Sigmoid colon (tissue), 7 donors: ENCODE data around the gene PDE11A. TPM values are rescaled to one million over a fixed set of nuclear protein-coding genes. Genes with fewer than 3 reads are reported as not detected.
"Not testable (repeated sequence)": the region's sequence is repeated elsewhere in the genome, so short reads cannot be mapped to it uniquely, and the experiment has no call there.

Source experiments
- DNase-seq: peaks from one replicate; pipeline ENCODE4 v3.0.0-alpha.2; 2019
- H3K27ac ChIP-seq, 4 donors: fragments of 200-600 bp; sonication (generic); one replicate each; pipeline ENCODE4 v1.5.1; 2016 to 2019; ENCODE audit warnings: mild to moderate bottlenecking in 1 of 4
- H3K27me3 ChIP-seq, 3 donors: fragments of 200-600 bp; sonication (generic); one replicate each; pipeline ENCODE4 v1.5.1; 2019; ENCODE audit warnings: mild to moderate bottlenecking in 1 of 3
- H3K36me3 ChIP-seq, 4 donors: fragments of 200-600 bp; sonication (generic); one replicate each; pipeline ENCODE4 v1.5.1; 2016 to 2019
- H3K4me1 ChIP-seq, 4 donors: fragments of 200-600 bp; sonication (generic); one replicate each; pipeline ENCODE4 v1.5.1; 2017 to 2019
- H3K4me3 ChIP-seq, 4 donors: fragments of 200-600 bp; sonication (generic); one replicate each; pipeline ENCODE4 v1.5.1; 2017 to 2019; ENCODE audit warnings: mild to moderate bottlenecking in 2 of 4, moderate library complexity in 1 of 4
- H3K9me3 ChIP-seq, 4 donors: fragments of 200-600 bp in 3 of 4; sonication (generic) in 3 of 4; one replicate each; pipeline versions ENCODE4 v1.5.1 to v1.6.1; 2013 to 2019
- CTCF ChIP-seq, 4 experiments: fragments of 450-650 bp in 3 of 4; fragments of 200-600 bp in 1 of 4; IDR thresholded peaks; one replicate each; pipeline ENCODE4 v1.5.1; 2016 to 2019; ENCODE audit warnings: antibody characterized with exemption in 4 of 4, mild to moderate bottlenecking in 3 of 4, moderate library complexity in 2 of 4
- EP300 ChIP-seq, 4 donors: sonication (generic); formaldehyde crosslinking; IDR thresholded peaks; one replicate each; pipeline ENCODE4 v1.6.1; 2017; ENCODE audit warnings: antibody characterized with exemption in 4 of 4
- POLR2A ChIP-seq, 2 donors: fragments of 450-650 bp; IDR thresholded peaks; one replicate each; pipeline ENCODE4 v1.6.1; 2016; ENCODE audit warnings: antibody characterized with exemption in 2 of 2, mild to moderate bottlenecking in 2 of 2, moderate library complexity in 2 of 2
- POLR2AphosphoS5 ChIP-seq, 4 donors: sonication (generic); formaldehyde crosslinking; IDR thresholded peaks; one replicate each; pipeline ENCODE4 v1.6.1; 2017; ENCODE audit warnings: antibody characterized with exemption in 4 of 4
- WGBS, 2 donors: extraction: QIAGEN DNeasy Blood & Tissue Kit; methylation state at CpG; one replicate each; pipeline ENCODE4 v1.1.7; 2013; 5-methylcytosine and 5-hydroxymethylcytosine counted together
- intact Hi-C: fragments of 100-400 bp; cut with DNase I; formaldehyde crosslinking; loops from one replicate; pipeline ENCODE4 v1.15.1; 2023
- polyA plus RNA-seq, 3 donors: library from polyadenylated mRNA; stranded (reverse); fragments of 200-250 nt; gene quantifications; one replicate each; pipeline ENCODE4 v1.2.3, GENCODE V29; 2013
- total RNA-seq, 4 donors: library from RNA; depleted of rRNA; stranded (reverse); fragments of >200 nt; gene quantifications; one replicate each; pipeline ENCODE4 v1.1.0, GENCODE V29; 2016
- donor health status: healthy with polysubstance abuse.
- donor health status: Bipolar disorder and iron deficiency.
- donor health status: healthy.

Gene PDE11A
- total and polyA plus RNA-seq, 7 donors = 0.57 to 16.8 (median 4.3) TPM; not detected in 2

GRCh38 chr2:178057179-178057680 lies 15.3 kb downstream of the PDE11A start:
- TF ChIP-seq POLR2A (IDR thresholded peaks at IDR 0.05) = no peak
- TF ChIP-seq EP300 (IDR thresholded peaks at IDR 0.05) = no peak
- no peak for TF ChIP-seq POLR2AphosphoS5 (IDR thresholded peaks at IDR 0.05)
- no peak for TF ChIP-seq CTCF (IDR thresholded peaks at IDR 0.05)
- H3K27me3 ChIP-seq = no peaks in the 10 kb centered on the region
- intact Hi-C loops = no loop called here
- no peaks in the 10 kb centered on the region for H3K9me3 ChIP-seq
- no peak overlapping the region for H3K4me3 ChIP-seq
- 52 to 68% methylated on average over 2 of the region's 2 CpGs for WGBS, 2 donors
- H3K27ac ChIP-seq = no peak overlapping the region
- no peaks in the 10 kb centered on the region for H3K36me3 ChIP-seq
- no peaks in the 10 kb centered on the region for H3K4me1 ChIP-seq
- no peak for DNase-seq

DNA sequence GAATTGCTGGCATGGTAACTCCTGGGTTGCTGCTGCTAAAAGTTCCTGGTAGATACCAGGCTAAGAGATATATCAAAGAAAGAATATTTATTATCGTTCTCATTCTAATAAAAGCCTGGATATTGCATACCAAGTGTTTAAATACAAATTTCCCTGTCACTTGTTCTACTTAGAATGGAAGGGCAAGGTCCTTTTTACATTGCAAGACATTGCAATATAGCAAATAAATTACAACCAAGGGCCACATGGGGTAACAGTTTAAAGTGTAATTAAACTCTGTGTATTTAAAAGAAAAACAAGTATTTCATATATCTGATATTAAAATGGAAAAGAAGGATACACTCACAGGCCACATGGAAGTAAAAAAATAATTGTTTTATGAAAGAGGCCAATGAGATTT lies 16.2 kb downstream of the PDE11A start:
- WGBS, 2 donors = 84 to 89% methylated on average over 1 of the region's 1 CpG
- DNase-seq = no peak
- Histone ChIP-seq H3K27ac (no peak overlapping the region), H3K4me3 (no peak overlapping the region), H3K9me3 (no peaks in the 10 kb centered on the region), H3K36me3 (no peaks in the 10 kb centered on the region), H3K4me1 (no peaks in the 10 kb centered on the region), H3K27me3 (no peaks in the 10 kb centered on the region)
- TF ChIP-seq POLR2AphosphoS5 (IDR thresholded peaks at IDR 0.05) (no peak), CTCF (IDR thresholded peaks at IDR 0.05) (no peak)
- intact Hi-C loops = no loop called here

GRCh38 chr2:178051257-178051656 lies 21.3 kb downstream of the PDE11A start:
- H3K4me3 ChIP-seq, intact Hi-C loops, H3K36me3 ChIP-seq, H3K9me3 ChIP-seq, H3K27ac ChIP-seq, H3K27me3 ChIP-seq, DNase-seq, H3K4me1 ChIP-seq: not testable (repeated sequence)
- WGBS, 2 donors = 92 to 98% methylated on average over 2 of the region's 2 CpGs

GRCh38 chr2:178047391-178047790 lies 25.2 kb downstream of the PDE11A start:
- intact Hi-C loops = no loop called here
- Histone ChIP-seq H3K36me3 (no peaks in the 10 kb centered on the region), H3K9me3 (no peaks in the 10 kb centered on the region), H3K4me3 (no peak overlapping the region), H3K27me3 (no peaks in the 10 kb centered on the region), H3K27ac (no peak overlapping the region), H3K4me1 (no peaks in the 10 kb centered on the region)
- no peak for TF ChIP-seq EP300 (IDR thresholded peaks at IDR 0.05)
- no peak for TF ChIP-seq POLR2A (IDR thresholded peaks at IDR 0.05)
- no peak for TF ChIP-seq CTCF (IDR thresholded peaks at IDR 0.05)
- TF ChIP-seq POLR2AphosphoS5 (IDR thresholded peaks at IDR 0.05) = no peak
- 90 to 92% methylated on average over 2 of the region's 2 CpGs for WGBS, 2 donors
- DNase-seq = no peak

GRCh38 chr2:178044836-178045235 lies 27.7 kb downstream of the PDE11A start:
- Histone ChIP-seq H3K27ac (no peak overlapping the region), H3K27me3 (no peaks in the 10 kb centered on the region), H3K4me1 (no peaks in the 10 kb centered on the region), H3K36me3 (no peaks in the 10 kb centered on the region), H3K9me3 (no peaks in the 10 kb centered on the region), H3K4me3 (no peak overlapping the region)
- intact Hi-C loops = no loop called here
- 91 to 92% methylated on average over 1 of the region's 1 CpG for WGBS, 2 donors
- TF ChIP-seq EP300 (IDR thresholded peaks at IDR 0.05) = no peak
- no peak for TF ChIP-seq CTCF (IDR thresholded peaks at IDR 0.05)
- no peak for TF ChIP-seq POLR2AphosphoS5 (IDR thresholded peaks at IDR 0.05)
- TF ChIP-seq POLR2A (IDR thresholded peaks at IDR 0.05) = no peak
- no peak for DNase-seq
